GM21737 (cell line): ENCODE data around the gene OR2A1.
A peak's percentile ranks its signal among the peaks of the same experiment; 100 is the strongest.
"Not testable (repeated sequence)": the region's sequence is repeated elsewhere in the genome, so short reads cannot be mapped to it uniquely, and the experiment has no call there.

Source experiments
- ATAC-seq: cut with Tn5 transposase; IDR thresholded peaks from one replicate; pipeline ENCODE4 v1.9.1; 2021; ENCODE audit warnings: mild to moderate bottlenecking, moderate library complexity; ENCODE audit not compliant: unreplicated experiment

Gene OR2A1

GRCh38 chr7:144323359-144323758 lies 11.1 kb downstream of the OR2A1 start:
- ATAC-seq, result not testable (repeated sequence)

DNA sequence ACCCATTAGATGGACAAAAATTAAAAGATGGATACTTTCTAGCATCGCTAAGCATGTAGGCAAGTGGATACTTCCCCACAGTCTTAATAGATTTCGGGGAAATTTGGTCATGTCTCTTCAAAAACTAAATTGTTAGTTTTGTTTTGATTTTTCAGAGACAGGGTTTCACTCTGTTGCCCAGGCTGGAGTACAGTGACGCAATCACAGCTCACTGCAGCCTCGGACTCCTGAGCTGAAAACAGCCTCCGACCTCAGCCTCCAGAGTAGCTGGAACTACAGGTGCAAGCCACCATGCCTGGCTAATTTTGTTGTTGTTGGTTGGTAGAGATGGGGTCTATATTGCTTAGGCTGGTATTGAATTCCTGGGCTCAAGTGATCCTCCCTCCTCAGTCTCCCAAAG lies 13.6 kb downstream of the OR2A1 start:
- not testable (repeated sequence) for ATAC-seq

DNA sequence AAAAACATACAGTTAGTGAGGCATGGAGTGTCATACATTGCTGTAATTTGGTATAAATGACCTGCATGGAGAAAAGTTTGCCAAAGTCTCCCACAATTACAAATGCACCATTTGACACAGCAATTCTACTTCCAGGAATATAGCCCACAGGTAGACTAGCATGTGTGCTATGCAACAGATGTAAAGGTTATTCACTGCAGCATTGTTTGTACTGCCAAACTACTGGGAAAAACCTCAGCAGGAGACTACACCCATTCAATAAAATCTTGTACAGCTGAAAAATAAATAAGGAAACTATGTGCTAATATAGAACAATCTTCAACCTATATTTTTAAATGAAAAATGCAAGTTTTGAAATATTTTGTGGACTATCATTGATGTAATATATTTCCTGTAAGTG lies 17.8 kb downstream of the OR2A1 start:
- not testable (repeated sequence) for ATAC-seq

DNA sequence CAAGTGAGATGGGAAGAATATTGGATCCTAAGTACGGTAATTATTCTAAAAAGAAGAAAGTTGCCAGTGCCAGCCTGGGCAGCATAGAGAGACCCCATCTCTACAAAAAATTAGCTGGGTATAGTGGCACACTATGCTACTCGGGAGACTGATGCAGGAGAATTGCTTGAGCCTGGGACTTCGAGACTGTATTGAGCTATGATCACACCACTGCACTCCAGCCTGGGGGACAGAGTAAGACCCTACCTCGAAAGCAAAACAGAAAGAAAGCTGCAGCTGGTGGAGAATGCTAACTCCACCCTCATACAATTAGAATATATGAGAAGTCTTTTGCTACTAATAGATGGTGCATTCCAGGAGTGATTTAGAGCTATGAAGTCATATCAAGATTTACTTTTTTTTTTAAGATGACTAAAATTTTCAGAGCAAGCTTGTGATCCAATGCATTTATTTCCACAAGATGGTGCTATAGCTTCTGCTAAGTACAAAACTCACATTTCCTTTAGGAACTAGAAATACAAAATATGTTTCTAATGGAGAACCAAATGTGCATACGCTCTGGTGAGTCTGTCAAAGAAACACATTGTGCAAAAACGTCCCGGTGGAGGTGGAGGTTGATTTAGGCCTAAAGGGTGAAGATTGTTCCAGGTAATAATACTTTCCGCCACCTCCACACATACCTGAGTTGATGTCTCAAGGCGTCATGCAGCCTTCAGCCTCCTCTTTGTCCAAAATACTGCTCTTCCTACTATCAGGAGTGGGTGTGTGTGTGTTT lies 19.2 kb downstream of the OR2A1 start:
- not testable (repeated sequence) for ATAC-seq

DNA sequence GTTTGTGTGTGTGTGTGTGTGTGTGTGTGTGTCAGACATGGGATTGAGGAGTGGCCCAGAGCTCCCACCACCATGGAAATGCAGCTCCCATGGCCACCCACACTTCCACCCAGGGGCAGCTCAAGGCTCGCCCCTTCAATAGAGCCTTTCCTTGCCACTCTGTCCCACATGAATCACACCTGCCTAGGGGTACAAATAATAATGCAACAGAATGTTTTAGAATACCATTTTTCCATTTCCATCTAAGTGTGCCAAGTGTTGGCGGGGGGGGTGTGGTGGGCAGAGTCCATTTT lies 19.7 kb downstream of the OR2A1 start:
- ATAC-seq, result not testable (repeated sequence)

DNA sequence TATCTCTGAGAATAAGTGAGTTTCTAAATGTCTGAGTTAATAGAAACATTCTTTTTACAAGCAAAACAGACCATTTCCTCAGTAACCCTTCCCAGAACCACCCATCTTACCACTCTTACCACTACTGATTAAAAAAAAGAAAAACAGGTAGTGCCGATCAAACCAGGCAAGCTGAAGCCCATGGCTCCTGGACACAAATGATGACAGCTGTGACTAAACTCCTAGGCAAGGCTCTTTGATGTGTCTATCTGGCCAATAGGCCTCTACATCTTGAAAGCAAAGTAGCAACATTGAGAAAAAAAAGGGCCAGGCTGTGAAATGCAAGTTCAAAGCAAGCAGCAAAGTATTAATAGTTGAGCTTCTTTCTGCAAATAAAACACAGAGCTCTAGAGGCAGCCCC lies 36.4 kb downstream of the OR2A1 start:
- ATAC-seq, result peak; percentile 41

GRCh38 chr7:144351667-144352066 lies 39.4 kb downstream of the OR2A1 start:
- ATAC-seq, result not testable (repeated sequence)

DNA sequence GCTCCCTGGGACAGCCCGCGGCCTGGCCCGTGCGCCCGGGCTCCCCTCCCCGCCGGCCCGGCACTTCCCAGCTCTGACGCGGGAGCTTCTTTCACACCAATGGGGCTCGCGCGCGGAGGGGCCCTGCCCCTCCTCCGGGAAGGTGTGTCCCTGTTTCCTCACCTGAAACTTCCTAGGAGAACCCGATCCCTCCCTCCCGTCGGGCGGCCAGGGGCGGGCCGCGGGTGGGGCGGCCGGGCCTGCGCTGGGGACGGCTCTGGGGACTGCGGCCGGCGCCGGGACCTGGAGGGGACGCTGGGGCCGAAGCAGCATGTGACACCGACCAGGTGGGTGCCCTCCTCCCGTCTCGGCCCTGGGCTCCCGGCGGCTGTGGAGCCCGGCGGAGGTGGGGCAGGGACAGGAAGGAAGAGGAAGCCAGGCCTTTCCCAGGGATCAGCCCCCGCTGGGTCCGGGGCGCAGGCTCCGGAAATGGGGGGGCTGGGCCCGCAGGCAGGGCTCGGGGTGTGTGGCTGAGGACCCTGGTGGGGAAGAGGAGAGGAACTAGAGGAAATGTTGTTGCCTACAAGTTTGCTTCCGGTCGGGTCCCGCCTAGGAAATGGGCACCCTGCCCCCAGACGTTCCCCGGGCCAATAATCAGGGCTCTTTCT lies 43.1 kb downstream of the OR2A1 start, which contains the start of gene ARHGEF5:
Gene ARHGEF5 (plus strand): TSS at position 227 of the 647 bp plus-strand sequence. CDS start 7,268 bp downstream, outside the sequence.
- ATAC-seq, result peak; percentile 67

DNA sequence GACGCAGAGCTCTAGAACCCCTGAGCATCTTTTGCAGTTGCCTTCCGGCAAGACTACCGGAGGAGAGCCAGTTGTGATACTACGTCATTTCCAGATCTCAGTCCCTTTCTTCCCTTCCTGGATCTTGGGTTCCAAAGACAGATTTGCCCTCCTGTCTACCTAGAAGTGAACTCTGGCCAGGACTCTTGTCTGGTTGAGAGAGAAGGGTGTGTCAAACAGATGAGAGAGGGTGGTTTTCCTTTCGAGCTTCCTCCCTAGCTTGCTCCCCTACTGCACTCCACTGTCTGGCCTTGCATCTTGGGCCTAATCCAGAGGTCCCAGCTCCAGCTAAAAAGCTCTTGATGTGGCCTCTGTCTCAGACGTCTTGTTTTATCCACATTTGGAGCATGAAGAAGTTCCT lies 44.0 kb downstream of the OR2A1 start:
- not testable (repeated sequence) for ATAC-seq

DNA sequence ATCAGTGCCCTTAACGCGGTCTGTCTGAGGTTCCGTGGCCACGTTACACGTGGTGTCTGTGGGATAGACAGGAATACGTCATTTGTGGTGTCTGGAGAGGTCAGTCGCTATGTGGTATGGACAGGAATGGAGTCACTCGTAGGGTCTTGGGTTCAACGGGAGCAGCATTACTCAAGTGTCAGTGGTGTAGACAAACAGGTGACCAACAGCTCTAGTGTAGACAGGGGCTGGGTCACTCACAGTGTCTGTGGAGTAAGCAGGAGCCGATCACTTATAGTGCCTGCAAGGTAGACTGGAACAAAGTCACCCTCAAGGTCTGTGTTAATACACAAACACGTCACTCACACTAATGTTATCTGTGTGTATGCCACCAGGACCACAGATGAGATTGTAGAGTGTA lies 44.6 kb downstream of the OR2A1 start:
- not testable (repeated sequence) for ATAC-seq

- not testable (repeated sequence) for ATAC-seq
Measured at GRCh38 chr7:144362061-144362460, 49.8 kb downstream of the OR2A1 start.

GRCh38 chr7:144365523-144365922 lies 53.3 kb downstream of the OR2A1 start:
- ATAC-seq, result not testable (repeated sequence)

DNA sequence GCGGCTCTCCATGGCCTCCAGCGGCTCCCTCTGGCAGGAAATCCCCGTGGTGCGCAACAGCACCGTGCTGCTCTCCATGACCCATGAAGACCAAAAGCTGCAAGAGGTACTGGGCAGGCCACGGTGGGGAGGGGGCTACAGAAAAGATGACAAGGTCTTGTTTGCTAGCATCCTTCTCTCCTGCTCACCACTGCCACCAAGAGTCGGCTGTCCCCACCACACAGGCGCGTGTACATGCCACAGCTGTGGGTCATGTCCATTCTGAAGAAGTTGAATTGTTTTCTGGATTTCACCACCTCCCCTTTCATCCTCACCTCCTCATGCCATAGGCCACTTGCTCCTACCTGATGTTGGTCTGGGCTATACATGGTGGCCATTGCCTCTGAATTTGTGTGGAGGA lies 55.0 kb downstream of the OR2A1 start:
- ATAC-seq, result not testable (repeated sequence)

DNA sequence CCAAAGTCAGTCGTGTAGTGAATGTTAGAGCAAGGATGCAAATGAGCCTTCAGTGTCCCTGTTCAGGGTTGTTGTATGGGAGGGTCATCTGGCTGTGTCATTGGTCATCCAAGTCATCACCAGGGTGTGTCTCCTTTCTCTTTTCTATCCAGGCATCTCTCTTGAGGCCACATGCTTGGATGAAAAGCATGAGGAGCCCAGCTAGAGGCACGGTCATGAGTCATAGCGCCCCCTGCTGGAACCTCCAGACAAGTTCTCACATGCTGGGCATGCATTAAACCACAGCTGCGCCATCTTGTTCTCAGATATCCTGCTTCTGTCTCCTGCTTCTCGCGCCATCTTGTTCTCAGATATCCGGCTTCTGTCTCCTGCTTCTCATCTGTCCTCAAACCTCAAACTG lies 57.0 kb downstream of the OR2A1 start:
- not testable (repeated sequence) for ATAC-seq
